Vagina (tissue), 2 donors: ENCODE results near the gene ASCC3. TPM values are rescaled to one million over a fixed set of nuclear protein-coding genes. Genes with fewer than 3 reads are reported as not detected.
"Not testable (repeated sequence)": the region's sequence is repeated elsewhere in the genome, so short reads cannot be mapped to it uniquely, and the experiment has no call there.

Source experiments
- DNase-seq, 2 donors: peaks; one replicate each; pipeline ENCODE4 v3.0.0-alpha.2; 2017; ENCODE audit errors: extremely low spot score in 2 of 2
- H3K27ac ChIP-seq: fragments of 200-600 bp; sonication (generic); one replicate; pipeline ENCODE4 v1.5.1; 2019
- H3K27me3 ChIP-seq: fragments of 200-600 bp; sonication (generic); one replicate; pipeline ENCODE4 v1.5.1; 2019
- H3K36me3 ChIP-seq, 2 donors: fragments of 200-600 bp; sonication (generic); one replicate each; pipeline ENCODE4 v1.5.1; 2017 to 2019
- H3K4me1 ChIP-seq: fragments of 200-600 bp; sonication (generic); one replicate; pipeline ENCODE4 v1.5.1; 2019
- H3K4me3 ChIP-seq, 2 donors: fragments of 200-600 bp; sonication (generic); 1 replicate in 1 of 2; 2 replicates in 1 of 2; pipeline ENCODE4 v1.5.1; 2016 to 2019
- H3K9me3 ChIP-seq: fragments of 200-600 bp; sonication (generic); one replicate; pipeline ENCODE4 v1.5.1; 2019
- POLR2A ChIP-seq, 2 donors: fragments of 450-650 bp; IDR thresholded peaks; one replicate each; pipeline ENCODE4 v1.6.1; 2017; ENCODE audit warnings: antibody characterized with exemption in 2 of 2, mild to moderate bottlenecking in 2 of 2, moderate library complexity in 2 of 2
- POLR2AphosphoS5 ChIP-seq, 2 donors: sonication (generic); formaldehyde crosslinking; IDR thresholded peaks; one replicate each; pipeline ENCODE4 v1.9.0; 2017; ENCODE audit warnings: antibody characterized with exemption in 2 of 2, mild to moderate bottlenecking in 2 of 2, low read depth in 1 of 2; ENCODE audit not compliant: insufficient read depth in 1 of 2
- intact Hi-C: fragments of 100-400 bp; cut with DNase I; formaldehyde crosslinking; loops from one replicate; pipeline ENCODE4 v1.15.1; 2023
- total RNA-seq: library from RNA; depleted of rRNA; stranded (reverse); fragments of >200 nt; gene quantifications from one replicate; pipeline ENCODE4 v1.2.3, GENCODE V29; 2016
- TF ChIP-seq, protein P1 (sequence below), 3 experiments: fragments of 450-650 bp in 2 of 3; fragments of 200-600 bp in 1 of 3; sonication (generic) in 1 of 3; IDR thresholded peaks; one replicate each; pipeline ENCODE4 v1.5.1; 2017 to 2019; ENCODE audit warnings: antibody characterized with exemption in 3 of 3, mild to moderate bottlenecking in 2 of 3, moderate library complexity in 2 of 3

ASCC3 gene
- total RNA-seq, 1 donor from 2014 or later, result 44.7 TPM

DNA sequence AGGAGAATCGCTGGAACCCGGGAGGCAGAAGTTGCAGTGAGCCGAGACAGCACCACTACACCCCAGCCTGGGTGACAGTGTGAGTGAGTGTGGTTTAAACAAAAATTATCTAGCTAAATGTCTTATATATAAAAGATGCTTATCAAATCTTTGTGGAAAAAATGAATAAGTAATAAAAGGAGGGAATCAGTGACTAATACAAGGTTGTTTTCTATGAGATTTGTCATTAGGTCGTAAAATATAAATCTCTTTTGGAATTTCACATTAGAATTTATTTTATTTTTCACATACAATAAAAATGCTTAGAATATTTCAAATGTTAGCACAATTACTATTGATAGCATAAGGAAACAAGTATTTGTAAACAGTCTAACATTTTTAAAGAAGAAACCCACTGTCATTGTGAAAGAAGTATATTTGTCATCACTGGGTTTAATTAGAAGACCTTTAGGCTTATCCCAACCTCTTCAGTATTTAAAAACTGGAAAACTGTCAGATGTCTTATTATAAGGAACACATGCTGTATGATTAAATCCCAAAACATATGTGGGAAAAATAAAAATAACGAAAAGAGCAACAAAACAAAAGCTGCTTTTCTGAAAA is 47.1 kb downstream of the ASCC3 start:
- Histone ChIP-seq H3K4me1 (no peaks in the 10 kb centered on the region), H3K9me3 (no peaks in the 10 kb centered on the region), H3K4me3 (no peak overlapping the region), H3K27me3 (no peaks in the 10 kb centered on the region), H3K36me3 (peaks cover 0 to 3% of the 10 kb centered on the region in 2 donors), H3K27ac (no peak overlapping the region)
- no peak for DNase-seq
- TF ChIP-seq POLR2A (IDR thresholded peaks at IDR 0.05), result no peak
- TF ChIP-seq, protein P1, sequence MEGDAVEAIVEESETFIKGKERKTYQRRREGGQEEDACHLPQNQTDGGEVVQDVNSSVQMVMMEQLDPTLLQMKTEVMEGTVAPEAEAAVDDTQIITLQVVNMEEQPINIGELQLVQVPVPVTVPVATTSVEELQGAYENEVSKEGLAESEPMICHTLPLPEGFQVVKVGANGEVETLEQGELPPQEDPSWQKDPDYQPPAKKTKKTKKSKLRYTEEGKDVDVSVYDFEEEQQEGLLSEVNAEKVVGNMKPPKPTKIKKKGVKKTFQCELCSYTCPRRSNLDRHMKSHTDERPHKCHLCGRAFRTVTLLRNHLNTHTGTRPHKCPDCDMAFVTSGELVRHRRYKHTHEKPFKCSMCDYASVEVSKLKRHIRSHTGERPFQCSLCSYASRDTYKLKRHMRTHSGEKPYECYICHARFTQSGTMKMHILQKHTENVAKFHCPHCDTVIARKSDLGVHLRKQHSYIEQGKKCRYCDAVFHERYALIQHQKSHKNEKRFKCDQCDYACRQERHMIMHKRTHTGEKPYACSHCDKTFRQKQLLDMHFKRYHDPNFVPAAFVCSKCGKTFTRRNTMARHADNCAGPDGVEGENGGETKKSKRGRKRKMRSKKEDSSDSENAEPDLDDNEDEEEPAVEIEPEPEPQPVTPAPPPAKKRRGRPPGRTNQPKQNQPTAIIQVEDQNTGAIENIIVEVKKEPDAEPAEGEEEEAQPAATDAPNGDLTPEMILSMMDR (IDR thresholded peaks at IDR 0.05), result no peak
- intact Hi-C loops, result no loop called here

- intact Hi-C loops, H3K4me1 ChIP-seq, DNase-seq, H3K9me3 ChIP-seq, H3K36me3 ChIP-seq, H3K27me3 ChIP-seq, H3K4me3 ChIP-seq, H3K27ac ChIP-seq: not testable (repeated sequence)
Measured at GRCh38 chr6:100829077-100829595, 52.0 kb downstream of the ASCC3 start.

- Histone ChIP-seq H3K36me3 (no peaks in the 10 kb centered on the region), H3K27ac (no peak overlapping the region), H3K4me3 (no peak overlapping the region), H3K27me3 (no peaks in the 10 kb centered on the region), H3K9me3 (no peaks in the 10 kb centered on the region), H3K4me1 (no peaks in the 10 kb centered on the region)
- TF ChIP-seq, protein P1 (IDR thresholded peaks at IDR 0.05), result no peak
- TF ChIP-seq POLR2A (IDR thresholded peaks at IDR 0.05), result no peak
- TF ChIP-seq POLR2AphosphoS5 (IDR thresholded peaks at IDR 0.05; ENCODE audit: insufficient read depth in 1 of 2, low read depth in 1 of 2), result no peak
- intact Hi-C loops, result no loop called here
- no peak for DNase-seq
Measured at GRCh38 chr6:100823041-100823440, 58.1 kb downstream of the ASCC3 start.

DNA sequence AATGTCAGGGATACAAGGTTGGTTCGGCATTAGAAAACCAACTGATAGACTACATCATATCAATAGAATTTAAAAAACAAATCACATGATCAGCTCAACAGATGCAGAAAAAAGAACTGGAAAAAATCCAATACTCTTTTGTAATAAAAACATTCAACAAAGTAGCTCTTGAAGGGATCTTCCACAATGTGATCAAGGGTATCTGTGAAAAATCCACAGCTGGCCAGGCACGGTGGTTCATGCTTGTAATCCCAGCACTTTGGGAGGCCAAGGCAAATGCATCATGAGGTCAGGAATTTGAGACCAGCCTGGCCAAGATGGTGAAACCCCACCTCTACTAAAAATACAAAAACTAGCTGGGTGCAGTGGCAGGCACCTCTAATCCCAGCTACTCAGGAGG is 63.1 kb downstream of the ASCC3 start:
- TF ChIP-seq POLR2AphosphoS5 (IDR thresholded peaks at IDR 0.05; ENCODE audit: insufficient read depth in 1 of 2, low read depth in 1 of 2) (no peak), POLR2A (IDR thresholded peaks at IDR 0.05) (no peak)
- TF ChIP-seq, protein P1 (IDR thresholded peaks at IDR 0.05), result no peak
- H3K9me3 ChIP-seq, result no peaks in the 10 kb centered on the region
- no peak overlapping the region for H3K27ac ChIP-seq
- H3K4me1 ChIP-seq, result no peaks in the 10 kb centered on the region
- H3K4me3 ChIP-seq, result no peak overlapping the region
- intact Hi-C loops, result no loop called here
- no peaks in the 10 kb centered on the region for H3K27me3 ChIP-seq
- no peaks in the 10 kb centered on the region for H3K36me3 ChIP-seq
- DNase-seq, result no peak

DNA sequence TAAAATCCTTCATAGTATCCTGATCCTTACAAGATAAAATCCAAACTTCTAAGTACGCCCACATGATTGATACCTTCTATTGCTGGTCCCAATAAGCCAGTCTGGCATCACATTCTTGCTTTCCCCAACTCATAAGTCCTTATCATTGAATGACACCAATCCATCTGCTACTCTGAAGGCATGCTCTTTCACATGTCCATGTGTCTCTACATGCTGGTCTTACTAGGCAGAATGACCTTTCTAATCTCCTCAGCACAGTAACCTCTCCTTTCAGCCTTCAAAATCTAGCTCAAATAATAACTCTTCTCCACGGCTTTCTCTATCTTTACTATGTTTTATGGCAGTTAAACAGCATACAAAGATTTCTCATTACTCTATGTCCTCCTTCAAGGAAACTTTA is 71.1 kb downstream of the ASCC3 start:
- TF ChIP-seq POLR2AphosphoS5 (IDR thresholded peaks at IDR 0.05; ENCODE audit: insufficient read depth in 1 of 2, low read depth in 1 of 2) (no peak), POLR2A (IDR thresholded peaks at IDR 0.05) (no peak)
- TF ChIP-seq, protein P1 (IDR thresholded peaks at IDR 0.05), result no peak
- Histone ChIP-seq H3K4me3 (no peak overlapping the region), H3K9me3 (no peaks in the 10 kb centered on the region), H3K27ac (no peak overlapping the region), H3K36me3 (no peaks in the 10 kb centered on the region), H3K27me3 (no peaks in the 10 kb centered on the region), H3K4me1 (no peaks in the 10 kb centered on the region)
- intact Hi-C loops, result no loop called here
- no peak for DNase-seq
